SK-N-SH (cell line): Measurements from ENCODE around the gene LTK. TPM values are rescaled to one million over a fixed set of nuclear protein-coding genes. Genes with fewer than 3 reads are reported as not detected.

ENCODE experiments used
- CTCF ChIA-PET: fragments of 300-600, 350-600 bp; formaldehyde crosslinking; extraction: SDS; loops from one replicate; lab custom pipeline; 2021; lab: Yijun Ruan, JAX
- POLR2A ChIA-PET: fragments of 350-600 bp; sonication (Branson Sonifier 250); formaldehyde crosslinking; extraction: SDS; loops from one replicate; lab custom pipeline; 2020; ENCODE audit warnings: antibody characterized with exemption, inconsistent platforms; lab: Yijun Ruan, JAX
- DNase-seq: peaks from one replicate; pipeline ENCODE4 v3.0.0; 2012
- H2AFZ ChIP-seq: fragments of 200-600 bp; sonication (generic); 2 replicates; pipeline ENCODE4 v1.8.1; 2016; ENCODE audit warnings: antibody characterized with exemption, mild to moderate bottlenecking, low read depth
- H3F3A ChIP-seq: fragments of 200-600 bp; sonication (generic); replicated peaks from 2 replicates; pipeline ENCODE3; 2016; ENCODE audit warnings: antibody characterized with exemption, mild to moderate bottlenecking; ENCODE audit not compliant: insufficient read depth
- H3K27ac ChIP-seq, 2 experiments: fragments of 200-500 bp in 1 of 2; fragments of 200-600 bp in 1 of 2; sonication (Bioruptor generic) in 1 of 2; sonication (generic), shearing (Covaris generic) in 1 of 2; 2 replicates each; pipeline versions ENCODE4 v1.5.1 to v1.6.1; 2014 to 2016; ENCODE audit warnings: low read depth in 2 of 2, inconsistent platforms in 1 of 2, low read length in 1 of 2, mild to moderate bottlenecking in 1 of 2, mixed read lengths in 1 of 2
- H3K27me3 ChIP-seq: fragments of 200-600 bp; sonication (generic), shearing (Covaris generic); 2 replicates; pipeline ENCODE4 v1.6.1; 2016; ENCODE audit warnings: mixed run types; ENCODE audit not compliant: insufficient read depth
- H3K36me3 ChIP-seq, 2 experiments: fragments of 200-500 bp in 1 of 2; fragments of 200-600 bp in 1 of 2; sonication (Bioruptor generic) in 1 of 2; sonication (generic) in 1 of 2; replicated peaks in 1 of 2; 2 replicates each; pipeline versions ENCODE3 to v1.5.1; 2014 to 2016; ENCODE audit warnings: low read length in 1 of 2, mild to moderate bottlenecking in 1 of 2; ENCODE audit not compliant: insufficient read depth in 2 of 2, control insufficient read depth in 1 of 2
- H3K4me1 ChIP-seq, 2 experiments: fragments of 200-500 bp in 1 of 2; fragments of 200-600 bp in 1 of 2; sonication (Bioruptor generic) in 1 of 2; sonication (generic), shearing (Covaris generic) in 1 of 2; 2 replicates each; pipeline versions ENCODE4 v1.5.1 to v1.6.1; 2014 to 2016; ENCODE audit warnings: low read depth in 1 of 2, low read length in 1 of 2, mixed run types in 1 of 2; ENCODE audit not compliant: insufficient read depth in 2 of 2, control insufficient read depth in 1 of 2
- H3K4me2 ChIP-seq: fragments of 200-600 bp; sonication (generic), shearing (Covaris generic); 2 replicates; pipeline ENCODE4 v1.6.1; 2017; ENCODE audit warnings: mixed run types
- H3K4me3 ChIP-seq, 2 experiments: fragments of 200-500 bp in 1 of 2; fragments of 200-600 bp in 1 of 2; sonication (Bioruptor generic) in 1 of 2; sonication (generic), shearing (Covaris generic) in 1 of 2; 2 replicates each; pipeline versions ENCODE4 v1.5.1 to v1.8.1; 2014 to 2016; ENCODE audit warnings: low read depth in 2 of 2, inconsistent platforms in 1 of 2, low read length in 1 of 2, mild to moderate bottlenecking in 1 of 2, mixed read lengths in 1 of 2, moderate library complexity in 1 of 2
- H3K79me2 ChIP-seq: fragments of 200-600 bp; sonication (generic); 2 replicates; pipeline ENCODE4 v1.8.1; 2017; ENCODE audit warnings: mild to moderate bottlenecking; ENCODE audit not compliant: insufficient read depth
- H3K9ac ChIP-seq: fragments of 200-600 bp; sonication (generic); 2 replicates; pipeline ENCODE4 v1.6.1; 2017; ENCODE audit warnings: mixed run types
- H3K9me2 ChIP-seq: fragments of 200-600 bp; sonication (generic); 2 replicates; pipeline ENCODE4 v1.6.1; 2017; ENCODE audit warnings: mixed run types
- H3K9me3 ChIP-seq: fragments of 200-600 bp; sonication (generic); 2 replicates; pipeline ENCODE4 v1.6.1; 2017; ENCODE audit warnings: mixed run types, mild to moderate bottlenecking, moderate library complexity
- H4K20me1 ChIP-seq: fragments of 200-600 bp; sonication (generic); 2 replicates; pipeline ENCODE4 v1.6.1; 2017; ENCODE audit warnings: mild to moderate bottlenecking, mixed run types; ENCODE audit not compliant: insufficient read depth
- CTCF ChIP-seq: fragments of 200-600 bp; sonication (generic); IDR thresholded peaks from 2 replicates; pipeline ENCODE4 v1.6.1; 2017; ENCODE audit warnings: antibody characterized with exemption, mild to moderate bottlenecking, moderate library complexity
- EZH2phosphoT487 ChIP-seq: fragments of 200-600 bp; sonication (generic); IDR thresholded peaks from 2 replicates; pipeline ENCODE4 v1.6.1; 2017; ENCODE audit warnings: low read depth, mixed run types, mild to moderate bottlenecking, antibody characterized with exemption, moderate library complexity, borderline replicate concordance
- FOSL2 ChIP-seq: IDR thresholded peaks from 2 replicates; pipeline ENCODE4 v1.4.0; 2012; ENCODE audit warnings: low read depth, mild to moderate bottlenecking, moderate library complexity, borderline replicate concordance
- GATA2 ChIP-seq: sonication (generic); formaldehyde crosslinking; IDR thresholded peaks from 2 replicates; pipeline ENCODE4 v1.5.0; 2020; ENCODE audit warnings: mild to moderate bottlenecking, missing genetic modification reagents
- JUND ChIP-seq: IDR thresholded peaks from 2 replicates; pipeline ENCODE4 v1.4.0; 2012
- MAX ChIP-seq: IDR thresholded peaks from 2 replicates; pipeline ENCODE4 v1.4.0; 2012; ENCODE audit warnings: low read depth
- MEF2A ChIP-seq: IDR thresholded peaks from 2 replicates; pipeline ENCODE4 v1.4.0; 2012; ENCODE audit warnings: low read depth, borderline replicate concordance
- MXI1 ChIP-seq: IDR thresholded peaks from 2 replicates; pipeline ENCODE4 v1.6.1; 2012; ENCODE audit warnings: mild to moderate bottlenecking, low read depth, low read length, improper control_type of control experiment
- NFIC ChIP-seq: IDR thresholded peaks from 2 replicates; pipeline ENCODE4 v1.4.0; 2012; ENCODE audit warnings: borderline replicate concordance
- RFX5 ChIP-seq: IDR thresholded peaks from 2 replicates; pipeline ENCODE4 v1.6.1; 2012; ENCODE audit warnings: mild to moderate bottlenecking, improper control_type of control experiment, low read length
- SIN3A ChIP-seq: IDR thresholded peaks from 2 replicates; pipeline ENCODE4 v1.6.1; 2012; ENCODE audit warnings: low read depth, mild to moderate bottlenecking, low read length, moderate library complexity, borderline replicate concordance
- SMC3 ChIP-seq: IDR thresholded peaks from 2 replicates; pipeline ENCODE4 v1.6.1; 2012; ENCODE audit warnings: low read depth, low read length, improper control_type of control experiment
- TCF12 ChIP-seq: IDR thresholded peaks from 2 replicates; pipeline ENCODE4 v1.4.0; 2012
- USF1 ChIP-seq: IDR thresholded peaks from 2 replicates; pipeline ENCODE4 v1.4.0; 2012; ENCODE audit warnings: low read depth, borderline replicate concordance
- WGBS: methylation state at CpG from one replicate; pipeline ENCODE4 v1.1.6; 2017; ENCODE audit warnings: low lambda C conversion rate; 5-methylcytosine and 5-hydroxymethylcytosine counted together
- polyA plus RNA-seq, 3 experiments: library from polyadenylated mRNA; depleted of rRNA; stranded (reverse); fragments of >200 nt; gene quantifications; 2 replicates each; pipeline ENCODE4 v1.2.3, GENCODE V29; 2012

Gene LTK
- polyA plus RNA-seq, 1 of the 3 experiments (the other 2 are of a cell fraction) = 0.07 TPM

- no peaks in the 10 kb centered on the region for H4K20me1 ChIP-seq
- H3K9ac ChIP-seq = no peak overlapping the region
- H3K9me3 ChIP-seq = no peaks in the 10 kb centered on the region
- TF ChIP-seq MXI1 (no peak), MEF2A (no peak), SMC3 (no peak), TCF12 (no peak), USF1 (no peak)
- no peaks in the 10 kb centered on the region for H3K36me3 ChIP-seq
- no peaks in the 10 kb centered on the region for H3K79me2 ChIP-seq
- ChIA-PET POLR2A (no interaction called here), CTCF (no interaction called here)
- no peaks in the 10 kb centered on the region for H3K9me2 ChIP-seq
- peaks cover 4% of the 10 kb centered on the region for H3F3A ChIP-seq
- H3K27ac ChIP-seq = no peak overlapping the region; a peak in 1 of 4 replicates
- no peak overlapping the region for H3K4me3 ChIP-seq
- no peaks in the 10 kb centered on the region for H3K27me3 ChIP-seq
- DNase-seq = no peak
- peaks cover 6% of the 10 kb centered on the region in 2 experiments; a peak in 3 of 4 replicates for H3K4me1 ChIP-seq
- no peak overlapping the region for H3K4me2 ChIP-seq
- 96% methylated on average over 2 of the region's 2 CpGs for WGBS
- no peak overlapping the region for H2AFZ ChIP-seq
These were observed 24.0 kb downstream of the LTK start for GRCh38 chr15:41489641-41490040.

- Histone ChIP-seq H3K9me2 (no peaks in the 10 kb centered on the region), H3K4me3 (no peak overlapping the region), H3K79me2 (no peaks in the 10 kb centered on the region), H3K4me2 (no peak overlapping the region), H3K9ac (no peak overlapping the region), H2AFZ (no peak overlapping the region), H3K9me3 (no peaks in the 10 kb centered on the region), H3K4me1 (peaks cover 3 to 5% of the 10 kb centered on the region in 2 experiments; a peak in 3 of 4 replicates), H4K20me1 (no peaks in the 10 kb centered on the region), H3K27me3 (no peaks in the 10 kb centered on the region), H3K27ac (no peak overlapping the region), H3K36me3 (peaks cover 0 to 7% of the 10 kb centered on the region in 2 experiments), H3F3A (peaks cover 4% of the 10 kb centered on the region)
- POLR2A ChIA-PET = no interaction called here
- no peak for DNase-seq
- 89% methylated on average over 2 of the region's 2 CpGs for WGBS
- TF ChIP-seq JUND = no peak
- no peak for TF ChIP-seq MAX
- TF ChIP-seq EZH2phosphoT487 = no peak
- TF ChIP-seq RFX5 = no peak
- CTCF ChIA-PET = no interaction called here
These were observed 25.8 kb downstream of the LTK start for GRCh38 chr15:41487802-41488201.

GRCh38 chr15:41487381-41487780, 26.2 kb downstream of the LTK start:
- Histone ChIP-seq H3K27ac (no peak overlapping the region), H3K4me3 (no peak overlapping the region), H2AFZ (no peak overlapping the region), H3K4me2 (no peak overlapping the region), H3K36me3 (peaks cover 0 to 11% of the 10 kb centered on the region in 2 experiments), H3K9ac (no peak overlapping the region), H3K79me2 (no peaks in the 10 kb centered on the region), H4K20me1 (no peaks in the 10 kb centered on the region), H3F3A (peaks cover 4% of the 10 kb centered on the region), H3K27me3 (no peaks in the 10 kb centered on the region), H3K4me1 (peaks cover 0 to under 1% of the 10 kb centered on the region in 2 experiments; a peak in 1 of 4 replicates), H3K9me2 (no peaks in the 10 kb centered on the region)
- 93% methylated on average over 4 of the region's 9 CpGs for WGBS
- CTCF ChIA-PET = interaction anchor here (1.1 kb wide), 1 partner anchor 21 kb away, joined by 4 read pairs; no protein-coding TSS in a partner anchor
- TF ChIP-seq GATA2 (CRISPR knock-in tag) (no peak), SIN3A (no peak), FOSL2 (no peak), NFIC (no peak), JUND (no peak), EZH2phosphoT487 (no peak), CTCF (no peak), SMC3 (no peak), USF1 (no peak)
- TF ChIP-seq, all 33 proteins: peak for 0
- H3K9me3 ChIP-seq = no peaks in the 10 kb centered on the region
- POLR2A ChIA-PET = no interaction called here
- no peak for DNase-seq
